ENCODE measurements around the gene LRRC46. TPM values are rescaled to one million over a fixed set of nuclear protein-coding genes. Genes with fewer than 3 reads are reported as not detected.

The LRRC46 gene
- total RNA-seq, 2 donors from 2014 or later, result 0.73 to 0.82 TPM

DNA sequence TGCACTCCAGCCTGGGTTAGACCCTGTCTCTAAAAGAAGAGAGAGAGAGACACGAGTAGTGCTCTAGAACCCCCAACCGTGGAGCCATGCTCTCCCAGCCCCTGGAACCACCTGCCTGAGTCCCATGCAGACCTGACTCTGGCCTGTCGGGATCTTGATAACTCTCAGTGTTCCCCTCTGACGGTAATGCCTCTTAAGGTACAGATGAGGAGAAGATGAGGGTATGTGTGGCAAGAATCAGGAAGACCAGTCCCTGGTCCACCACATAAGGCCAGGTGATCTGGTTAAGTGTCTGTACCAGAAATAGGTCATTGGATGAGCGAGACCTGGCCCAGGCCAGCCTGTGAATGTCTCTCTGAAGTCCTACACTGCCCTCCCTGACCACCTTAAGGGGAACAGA lies 28.3 kb upstream of the LRRC46 start:
- Mint-ChIP-seq H3K4me1 (no peaks in the 10 kb centered on the region), H3K9me3 (no peaks in the 10 kb centered on the region), H3K27ac (no peak overlapping the region), H3K4me3 (no peak overlapping the region), H3K27me3 (ENCODE audit: insufficient read depth) (peaks cover 8% of the 10 kb centered on the region), H3K36me3 (ENCODE audit: low read depth) (peaks cover 6% of the 10 kb centered on the region)
- Histone ChIP-seq H3K27ac (ENCODE audit: low read depth, low read length) (no peak overlapping the region), H3K4me1 (ENCODE audit: control insufficient read depth, insufficient read depth, low read length) (no peaks in the 10 kb centered on the region), H3K4me3 (ENCODE audit: low read length) (no peak overlapping the region), H3K36me3 (ENCODE audit: control insufficient read depth, insufficient read depth, low read length) (no peaks in the 10 kb centered on the region), H3K9me3 (ENCODE audit: control insufficient read depth, low read length) (no peaks in the 10 kb centered on the region), H3K27me3 (ENCODE audit: control insufficient read depth, insufficient read depth, low read length, poor library complexity, severe bottlenecking) (peaks cover 19% of the 10 kb centered on the region), H3K9ac (ENCODE audit: extremely low read depth, low read length, poor library complexity, severe bottlenecking) (no peak overlapping the region)
- peak; percentile 35 for DNase-seq
- WGBS, 2 experiments (ENCODE audit: insufficient coverage in 1 of 2, insufficient read length in 1 of 2), result 47 to 56% methylated on average over 3 to 5 of the region's 5 CpGs
- TF ChIP-seq, protein P1, sequence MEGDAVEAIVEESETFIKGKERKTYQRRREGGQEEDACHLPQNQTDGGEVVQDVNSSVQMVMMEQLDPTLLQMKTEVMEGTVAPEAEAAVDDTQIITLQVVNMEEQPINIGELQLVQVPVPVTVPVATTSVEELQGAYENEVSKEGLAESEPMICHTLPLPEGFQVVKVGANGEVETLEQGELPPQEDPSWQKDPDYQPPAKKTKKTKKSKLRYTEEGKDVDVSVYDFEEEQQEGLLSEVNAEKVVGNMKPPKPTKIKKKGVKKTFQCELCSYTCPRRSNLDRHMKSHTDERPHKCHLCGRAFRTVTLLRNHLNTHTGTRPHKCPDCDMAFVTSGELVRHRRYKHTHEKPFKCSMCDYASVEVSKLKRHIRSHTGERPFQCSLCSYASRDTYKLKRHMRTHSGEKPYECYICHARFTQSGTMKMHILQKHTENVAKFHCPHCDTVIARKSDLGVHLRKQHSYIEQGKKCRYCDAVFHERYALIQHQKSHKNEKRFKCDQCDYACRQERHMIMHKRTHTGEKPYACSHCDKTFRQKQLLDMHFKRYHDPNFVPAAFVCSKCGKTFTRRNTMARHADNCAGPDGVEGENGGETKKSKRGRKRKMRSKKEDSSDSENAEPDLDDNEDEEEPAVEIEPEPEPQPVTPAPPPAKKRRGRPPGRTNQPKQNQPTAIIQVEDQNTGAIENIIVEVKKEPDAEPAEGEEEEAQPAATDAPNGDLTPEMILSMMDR (conservative IDR thresholded peaks at IDR 0.05), result no peak

DNA sequence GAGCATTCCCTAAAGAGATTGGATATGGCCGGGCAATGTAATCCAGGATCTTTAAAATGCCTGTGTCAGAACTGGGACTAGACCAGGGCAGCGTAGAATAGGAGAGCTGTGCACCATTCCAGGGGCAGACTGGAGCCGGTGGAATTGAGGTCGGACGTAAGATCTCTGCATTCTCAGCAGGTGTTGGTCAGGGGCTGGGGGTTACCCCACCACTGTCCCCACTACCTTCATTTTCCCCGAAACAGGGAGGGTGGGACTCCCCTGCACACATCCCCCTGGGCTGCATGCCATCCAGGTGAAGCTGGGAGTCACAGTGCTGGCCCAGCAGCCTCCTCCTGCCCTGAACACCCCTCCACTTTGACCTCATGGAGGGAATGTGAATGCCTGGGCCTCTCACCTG lies 27.7 kb upstream of the LRRC46 start:
- Histone ChIP-seq H3K4me3 (ENCODE audit: low read length) (no peak overlapping the region), H3K27me3 (ENCODE audit: control insufficient read depth, insufficient read depth, low read length, poor library complexity, severe bottlenecking) (peaks cover 13% of the 10 kb centered on the region), H3K9me3 (ENCODE audit: control insufficient read depth, low read length) (no peaks in the 10 kb centered on the region), H3K9ac (ENCODE audit: extremely low read depth, low read length, poor library complexity, severe bottlenecking) (no peak overlapping the region), H3K36me3 (ENCODE audit: control insufficient read depth, insufficient read depth, low read length) (no peaks in the 10 kb centered on the region), H3K4me1 (ENCODE audit: control insufficient read depth, insufficient read depth, low read length) (no peaks in the 10 kb centered on the region), H3K27ac (ENCODE audit: low read depth, low read length) (no peak overlapping the region)
- TF ChIP-seq, protein P1 (conservative IDR thresholded peaks at IDR 0.05), result no peak
- Mint-ChIP-seq H3K27me3 (ENCODE audit: insufficient read depth) (peaks cover 8% of the 10 kb centered on the region), H3K9me3 (no peaks in the 10 kb centered on the region), H3K4me1 (no peaks in the 10 kb centered on the region), H3K27ac (no peak overlapping the region), H3K4me3 (no peak overlapping the region), H3K36me3 (ENCODE audit: low read depth) (peaks cover 10% of the 10 kb centered on the region)
- WGBS, 2 experiments (ENCODE audit: insufficient coverage in 1 of 2, insufficient read length in 1 of 2), result 83 to 84% methylated on average over 4 to 6 of the region's 6 CpGs
- peak; percentile 33 for DNase-seq

DNA sequence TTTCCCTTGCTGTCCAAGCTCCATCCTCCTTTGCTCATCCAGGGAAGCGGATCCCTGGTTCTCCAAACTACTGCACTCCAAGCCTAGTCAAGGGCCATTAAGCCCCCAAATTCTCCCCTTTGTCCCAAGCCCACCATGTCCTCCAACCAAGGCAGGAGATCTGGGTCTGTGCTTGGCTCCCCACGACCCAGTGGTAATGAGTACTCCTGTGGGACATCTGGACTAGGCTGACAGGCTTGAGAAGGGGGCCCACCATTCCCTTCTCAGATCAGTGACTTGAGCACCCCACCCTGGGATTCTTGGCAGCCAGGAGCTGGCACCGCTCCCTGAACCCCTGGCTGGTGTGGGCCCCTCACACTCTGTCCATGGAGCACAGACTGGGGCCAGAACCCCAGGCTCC lies 27.0 kb upstream of the LRRC46 start:
- TF ChIP-seq, protein P1 (conservative IDR thresholded peaks at IDR 0.05), result no peak
- H3K27me3 Mint-ChIP-seq (ENCODE audit: insufficient read depth), result peaks cover 8% of the 10 kb centered on the region
- Histone ChIP-seq H3K9ac (ENCODE audit: extremely low read depth, low read length, poor library complexity, severe bottlenecking) (no peak overlapping the region), H3K27me3 (ENCODE audit: control insufficient read depth, insufficient read depth, low read length, poor library complexity, severe bottlenecking) (peaks cover 13% of the 10 kb centered on the region), H3K9me3 (ENCODE audit: control insufficient read depth, low read length) (no peaks in the 10 kb centered on the region), H3K36me3 (ENCODE audit: control insufficient read depth, insufficient read depth, low read length) (peaks cover 4% of the 10 kb centered on the region), H3K4me3 (ENCODE audit: low read length) (no peak overlapping the region), H3K27ac (ENCODE audit: low read depth, low read length) (no peak overlapping the region), H3K4me1 (ENCODE audit: control insufficient read depth, insufficient read depth, low read length) (no peaks in the 10 kb centered on the region)
- H3K36me3 Mint-ChIP-seq (ENCODE audit: low read depth), result peaks cover 10% of the 10 kb centered on the region
- peak; percentile 39 for DNase-seq
- H3K27ac Mint-ChIP-seq, result no peak overlapping the region
- no peaks in the 10 kb centered on the region for H3K4me1 Mint-ChIP-seq
- H3K9me3 Mint-ChIP-seq, result no peaks in the 10 kb centered on the region
- WGBS, 2 experiments (ENCODE audit: insufficient coverage in 1 of 2, insufficient read length in 1 of 2), result 53 to 65% methylated on average over 2 to 3 of the region's 3 CpGs
- no peak overlapping the region for H3K4me3 Mint-ChIP-seq
